DND-41 (cell line): ENCODE data around the gene KRT80.

Experiments
- ATAC-seq: fragments of 200-7000 bp; cut with Tn5 transposase; 3 replicates; pipeline ENCODE4 v1.9.1; 2021; ENCODE audit warnings: low read depth; ENCODE audit not compliant: insufficient read depth
- DNase-seq: peaks from one replicate; pipeline ENCODE4 v3.0.0-alpha.2; 2020
- H2AFZ ChIP-seq: 2 replicates; pipeline ENCODE4 v1.6.0; 2012; ENCODE audit warnings: low read depth, low read length
- H3K27ac ChIP-seq: 2 replicates; pipeline ENCODE4 v1.5.1; 2012; ENCODE audit warnings: low read length, inconsistent platforms
- H3K27me3 ChIP-seq: fragments of 200-600 bp; sonication (generic); 2 replicates; pipeline ENCODE4 v1.6.0; 2012; ENCODE audit warnings: low read length, mild to moderate bottlenecking, inconsistent platforms; ENCODE audit not compliant: insufficient read depth, poor library complexity
- H3K36me3 ChIP-seq: 2 replicates; pipeline ENCODE4 v1.5.1; 2012; ENCODE audit warnings: low read length, inconsistent platforms; ENCODE audit not compliant: insufficient read depth
- H3K4me1 ChIP-seq: 2 replicates; pipeline ENCODE4 v1.5.1; 2012; ENCODE audit warnings: mild to moderate bottlenecking, low read length; ENCODE audit not compliant: insufficient read depth
- H3K4me2 ChIP-seq: 2 replicates; pipeline ENCODE4 v1.6.0; 2012; ENCODE audit warnings: mild to moderate bottlenecking, moderate library complexity, low read length, inconsistent platforms; ENCODE audit not compliant: insufficient read depth
- H3K4me3 ChIP-seq, 2 experiments: fragments of 200-600 bp in 1 of 2; shearing (Covaris generic) in 1 of 2; 2 replicates each; pipeline ENCODE4 v1.5.1; 2012 to 2016; ENCODE audit warnings: inconsistent platforms in 2 of 2, low read length in 2 of 2, mild to moderate bottlenecking in 2 of 2, low read depth in 1 of 2, moderate library complexity in 1 of 2
- H3K79me2 ChIP-seq: 2 replicates; pipeline ENCODE4 v1.6.0; 2012; ENCODE audit warnings: low read length, inconsistent platforms; ENCODE audit not compliant: insufficient read depth
- H3K9ac ChIP-seq: 2 replicates; pipeline ENCODE4 v1.6.0; 2012; ENCODE audit warnings: low read depth, mild to moderate bottlenecking, inconsistent platforms, low read length, moderate library complexity
- H3K9me3 ChIP-seq: 2 replicates; pipeline ENCODE4 v1.5.1; 2012; ENCODE audit warnings: low read length, moderate library complexity, mild to moderate bottlenecking, inconsistent platforms; ENCODE audit not compliant: insufficient read depth, severe bottlenecking
- H4K20me1 ChIP-seq: 2 replicates; pipeline ENCODE4 v1.6.0; 2012; ENCODE audit warnings: low read length; ENCODE audit not compliant: insufficient read depth
- EZH2 ChIP-seq: IDR thresholded peaks from 3 replicates; pipeline ENCODE4 v1.6.1; 2012; ENCODE audit warnings: borderline replicate concordance, low read depth, mild to moderate bottlenecking, moderate library complexity, low read length, inconsistent platforms; ENCODE audit not compliant: severe bottlenecking
- TF ChIP-seq, protein P1 (sequence below): IDR thresholded peaks from 2 replicates; pipeline ENCODE4 v1.5.1; 2012; ENCODE audit warnings: borderline replicate concordance, low read length, moderate library complexity, mild to moderate bottlenecking; ENCODE audit not compliant: poor library complexity, severe bottlenecking; ENCODE audit errors: extremely low read depth

The KRT80 gene

DNA sequence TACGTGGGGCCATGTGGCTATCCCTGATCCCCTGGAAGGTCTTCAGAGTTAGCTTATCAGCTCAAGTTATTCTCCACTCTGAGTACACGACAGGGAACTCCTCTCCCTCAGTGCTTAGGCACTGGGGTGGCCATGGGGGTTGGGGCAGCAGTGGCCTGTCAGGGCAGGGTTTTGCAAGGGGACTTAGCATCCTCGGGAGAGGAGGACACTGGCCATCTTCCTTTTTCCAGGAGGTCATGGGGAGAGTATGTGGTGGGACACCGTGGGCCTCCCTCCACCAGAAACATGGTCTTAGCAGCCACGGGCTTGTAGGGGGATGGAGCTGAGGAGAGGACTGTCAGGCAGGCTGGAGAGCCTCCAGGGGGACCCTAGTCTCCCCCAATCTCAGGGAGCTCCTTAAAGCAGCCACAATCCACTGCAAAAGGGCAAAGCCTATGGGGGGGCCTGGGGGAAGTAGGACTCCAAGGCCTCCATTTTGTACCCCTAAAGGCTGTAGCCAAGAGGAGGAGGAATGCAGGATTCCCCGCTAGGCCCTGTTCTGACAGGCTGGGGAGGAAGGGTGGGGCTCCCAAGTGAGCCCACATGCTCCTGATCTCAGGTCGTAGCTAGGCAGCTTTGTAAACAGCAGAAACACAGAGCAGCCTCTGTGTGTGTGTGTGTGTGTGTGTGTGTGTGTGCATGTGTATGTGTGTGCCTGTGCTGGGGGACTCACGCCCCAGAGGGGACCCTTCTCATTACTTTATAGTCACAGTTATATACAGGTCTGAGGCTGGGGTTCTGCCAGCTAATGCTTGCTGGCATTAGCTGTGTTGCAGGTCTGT lies 36.6 kb downstream of the KRT80 start:
- ATAC-seq (no peak), DNase-seq (no peak)
- TF ChIP-seq, protein P1, sequence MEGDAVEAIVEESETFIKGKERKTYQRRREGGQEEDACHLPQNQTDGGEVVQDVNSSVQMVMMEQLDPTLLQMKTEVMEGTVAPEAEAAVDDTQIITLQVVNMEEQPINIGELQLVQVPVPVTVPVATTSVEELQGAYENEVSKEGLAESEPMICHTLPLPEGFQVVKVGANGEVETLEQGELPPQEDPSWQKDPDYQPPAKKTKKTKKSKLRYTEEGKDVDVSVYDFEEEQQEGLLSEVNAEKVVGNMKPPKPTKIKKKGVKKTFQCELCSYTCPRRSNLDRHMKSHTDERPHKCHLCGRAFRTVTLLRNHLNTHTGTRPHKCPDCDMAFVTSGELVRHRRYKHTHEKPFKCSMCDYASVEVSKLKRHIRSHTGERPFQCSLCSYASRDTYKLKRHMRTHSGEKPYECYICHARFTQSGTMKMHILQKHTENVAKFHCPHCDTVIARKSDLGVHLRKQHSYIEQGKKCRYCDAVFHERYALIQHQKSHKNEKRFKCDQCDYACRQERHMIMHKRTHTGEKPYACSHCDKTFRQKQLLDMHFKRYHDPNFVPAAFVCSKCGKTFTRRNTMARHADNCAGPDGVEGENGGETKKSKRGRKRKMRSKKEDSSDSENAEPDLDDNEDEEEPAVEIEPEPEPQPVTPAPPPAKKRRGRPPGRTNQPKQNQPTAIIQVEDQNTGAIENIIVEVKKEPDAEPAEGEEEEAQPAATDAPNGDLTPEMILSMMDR, result no peak
- H2AFZ ChIP-seq, result no peak overlapping the region
- 0 out of 2 replicates have a peak, but pooled peaks cover 4% of the 10 kb centered on the region for H4K20me1 ChIP-seq
- H3K9ac ChIP-seq, result no peak overlapping the region
- no peaks in the 10 kb centered on the region for H3K9me3 ChIP-seq
- no peaks in the 10 kb centered on the region for H3K27me3 ChIP-seq
- H3K79me2 ChIP-seq, result no peaks in the 10 kb centered on the region
- no peak overlapping the region for H3K27ac ChIP-seq
- H3K4me2 ChIP-seq, result no peak overlapping the region
- no peaks in the 10 kb centered on the region for H3K4me1 ChIP-seq
- H3K4me3 ChIP-seq, result no peak overlapping the region
- H3K36me3 ChIP-seq, result no peaks in the 10 kb centered on the region

GRCh38 chr12:52152905-52153317 lies 38.9 kb downstream of the KRT80 start:
- H3K4me1 ChIP-seq, result no peaks in the 10 kb centered on the region
- H4K20me1 ChIP-seq, result 0 out of 2 replicates have a peak, but pooled peaks cover 4% of the 10 kb centered on the region
- no peaks in the 10 kb centered on the region for H3K79me2 ChIP-seq
- no peak overlapping the region for H3K4me2 ChIP-seq
- H3K27ac ChIP-seq, result no peak overlapping the region
- no peak overlapping the region for H2AFZ ChIP-seq
- DNase-seq, result no peak
- no peak overlapping the region for H3K9ac ChIP-seq
- H3K36me3 ChIP-seq, result no peaks in the 10 kb centered on the region
- H3K9me3 ChIP-seq, result no peaks in the 10 kb centered on the region
- TF ChIP-seq, protein P1, result no peak
- no peak for TF ChIP-seq EZH2
- H3K27me3 ChIP-seq, result no peaks in the 10 kb centered on the region
- ATAC-seq, result no peak
- H3K4me3 ChIP-seq, result no peak overlapping the region

DNA sequence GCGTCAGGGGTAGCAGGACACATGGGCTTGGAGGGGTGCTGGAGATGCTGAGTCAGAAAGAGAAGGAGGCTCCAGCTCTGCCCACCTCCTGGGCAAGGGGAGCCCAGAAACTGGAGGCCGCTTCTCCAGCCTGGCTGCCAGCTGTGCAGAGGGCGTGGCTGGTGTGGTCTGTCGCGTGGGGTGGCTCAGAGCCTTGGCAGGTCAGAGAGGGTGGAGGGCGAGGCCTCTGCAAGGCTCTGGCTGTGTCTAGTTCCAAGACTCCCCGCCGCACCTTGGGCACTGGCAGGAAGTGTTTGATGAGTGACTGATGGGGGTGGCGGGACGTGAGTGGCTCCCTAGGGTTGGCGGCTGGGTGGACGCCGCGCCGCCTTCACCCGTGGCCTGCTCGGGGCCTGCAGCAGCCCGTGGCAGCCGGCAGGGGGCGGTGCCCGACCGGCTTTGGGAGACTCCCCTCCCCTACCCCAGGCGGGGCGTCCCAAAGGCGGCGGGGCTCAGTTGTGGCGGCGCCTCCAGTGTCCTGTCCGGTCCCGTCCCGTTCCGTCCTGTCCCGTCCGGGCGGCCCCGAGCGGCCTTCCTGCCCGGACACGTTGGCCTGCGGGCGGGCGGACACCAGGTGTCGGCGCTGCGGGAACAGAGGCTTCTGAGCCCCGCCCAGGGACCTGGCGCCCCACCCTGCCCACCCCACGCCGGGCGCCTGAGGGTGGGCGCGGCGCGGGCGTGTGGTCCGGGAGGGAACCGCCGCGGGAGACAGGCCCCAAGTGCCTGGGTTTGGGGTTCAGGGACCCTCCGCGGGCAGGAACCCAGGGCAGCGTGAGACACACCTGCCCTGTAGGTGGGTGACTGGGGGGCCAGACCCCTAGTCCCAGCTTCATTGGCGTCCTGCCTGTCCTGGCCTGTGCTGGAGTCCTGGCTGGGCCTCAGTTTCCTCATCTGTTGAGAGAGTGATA lies 39.7 kb downstream of the KRT80 start:
- H3K4me2 ChIP-seq, result no peak overlapping the region
- no peak overlapping the region for H3K27ac ChIP-seq
- H3K79me2 ChIP-seq, result no peaks in the 10 kb centered on the region

More for the DNA sequence above, 39.7 kb downstream of the KRT80 start:
- Histone ChIP-seq H3K4me1 (no peaks in the 10 kb centered on the region), H3K9me3 (no peaks in the 10 kb centered on the region), H2AFZ (no peak overlapping the region), H3K9ac (no peak overlapping the region), H3K36me3 (no peaks in the 10 kb centered on the region), H3K4me3 (no peak overlapping the region), H3K27me3 (no peaks in the 10 kb centered on the region), H4K20me1 (peaks cover 4% of the 10 kb centered on the region; the same call in 1 of the 2 replicates)
- ATAC-seq (no peak), DNase-seq (no peak)
- TF ChIP-seq, protein P1, result no peak
- TF ChIP-seq EZH2, result no peak
